ENCODE measurements around the gene MSRB3. TPM values are rescaled to one million over a fixed set of nuclear protein-coding genes. Genes with fewer than 3 reads are reported as not detected.

The MSRB3 gene
- total RNA-seq, 1 experiment from 2014 or later: 19.1 TPM

DNA sequence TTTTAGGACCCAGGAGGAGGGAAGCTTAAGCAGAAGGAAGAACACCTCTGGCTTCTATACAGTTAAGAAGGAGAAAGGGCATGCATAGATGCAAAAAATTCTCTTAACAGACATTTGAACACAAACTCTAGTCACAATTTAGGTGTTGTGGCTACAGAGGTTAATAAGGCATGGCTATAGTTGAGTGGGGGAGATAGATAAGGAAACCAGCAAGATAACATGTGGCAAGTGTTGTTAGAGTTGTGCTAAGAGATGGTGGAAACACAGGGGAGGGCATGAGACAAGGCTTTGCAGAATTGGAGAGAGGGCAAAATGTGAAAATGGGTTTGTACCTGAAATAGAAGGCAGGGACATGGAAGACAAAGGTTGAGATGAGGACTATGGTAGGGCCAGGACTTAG, 88.9 kb downstream of the MSRB3 start:
- H3K27me3 ChIP-seq: no peaks in the 10 kb centered on the region
- no peaks in the 10 kb centered on the region; the same call in 1 of the 2 replicates for H3K9me3 ChIP-seq (replicated peaks)
- H3K4me1 ChIP-seq: no peaks in the 10 kb centered on the region
- H3K4me3 ChIP-seq: no peak overlapping the region
- H3K27ac ChIP-seq: no peak overlapping the region
- DNase-seq: no peak
- no peaks in the 10 kb centered on the region for H3K36me3 ChIP-seq

DNA sequence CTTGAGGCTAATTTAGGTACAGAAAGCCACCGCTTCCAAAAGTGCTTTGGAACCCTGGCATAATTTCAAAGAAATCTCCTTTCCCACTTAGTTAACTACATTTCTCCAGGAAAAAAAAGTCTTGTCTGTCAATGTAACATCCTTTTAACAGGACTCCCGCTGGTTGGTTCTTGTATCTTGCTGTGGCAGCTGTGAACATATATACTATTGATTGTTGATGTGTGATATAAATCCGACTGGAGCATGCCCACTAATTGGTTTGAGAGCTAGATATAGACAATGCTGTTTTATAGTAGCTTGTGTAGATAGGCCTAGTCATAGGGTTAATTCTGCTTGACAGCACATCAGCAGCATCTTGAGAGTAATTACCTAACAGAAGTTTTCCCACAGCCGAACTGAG, 89.6 kb downstream of the MSRB3 start:
- Histone ChIP-seq H3K36me3 (no peaks in the 10 kb centered on the region), H3K9me3 (replicated peaks) (no peaks in the 10 kb centered on the region; the same call in 1 of the 2 replicates), H3K27ac (no peak overlapping the region), H3K4me1 (no peaks in the 10 kb centered on the region), H3K27me3 (no peaks in the 10 kb centered on the region), H3K4me3 (no peak overlapping the region)
- no peak for DNase-seq

DNA sequence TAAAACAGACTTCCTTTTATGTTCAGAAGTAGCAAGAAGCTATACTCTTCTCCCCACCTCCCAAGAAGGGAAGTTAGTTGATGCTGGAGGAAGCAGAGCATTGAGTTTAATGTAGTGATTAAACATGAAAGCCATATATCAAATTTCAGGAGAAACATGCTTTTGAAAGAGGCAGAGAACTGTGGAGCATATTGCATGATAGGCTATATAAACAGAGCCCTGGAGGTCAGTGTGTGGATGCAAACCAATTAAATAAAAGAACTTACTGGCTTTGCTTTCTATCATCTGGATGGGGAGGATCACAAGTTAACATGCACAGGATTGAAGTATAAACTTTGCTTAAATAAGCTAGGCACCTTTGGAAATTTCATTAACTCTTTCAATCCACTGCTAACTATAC, 94.1 kb downstream of the MSRB3 start:
- H3K9me3 ChIP-seq (replicated peaks): no peaks in the 10 kb centered on the region; the same call in 1 of the 2 replicates
- no peaks in the 10 kb centered on the region for H3K36me3 ChIP-seq
- H3K27ac ChIP-seq: no peak overlapping the region
- no peaks in the 10 kb centered on the region for H3K4me1 ChIP-seq
- no peak for DNase-seq
- no peaks in the 10 kb centered on the region for H3K27me3 ChIP-seq
- H3K4me3 ChIP-seq: no peak overlapping the region

DNA sequence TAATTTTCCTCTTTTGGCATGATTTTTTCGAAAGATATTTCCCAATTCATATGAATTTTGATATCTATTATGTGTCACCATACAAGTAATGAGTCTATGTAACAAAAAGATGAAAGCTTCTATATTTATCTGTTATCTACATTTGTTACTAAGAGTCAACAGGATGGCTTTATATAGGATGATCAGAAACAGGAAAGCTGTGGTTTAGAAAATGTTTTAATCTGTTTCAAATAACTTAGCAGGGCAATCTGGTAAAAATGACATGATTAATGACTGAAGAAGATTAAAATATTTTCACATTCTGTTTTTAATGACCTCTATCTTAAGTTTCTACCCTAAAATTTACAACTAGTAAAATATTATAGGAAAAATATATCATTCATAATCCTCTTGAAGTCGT, 105.8 kb downstream of the MSRB3 start:
- no peak for DNase-seq
- Histone ChIP-seq H3K27me3 (no peaks in the 10 kb centered on the region), H3K36me3 (no peaks in the 10 kb centered on the region), H3K27ac (no peak overlapping the region), H3K4me1 (no peaks in the 10 kb centered on the region), H3K4me3 (no peak overlapping the region), H3K9me3 (replicated peaks) (no peaks in the 10 kb centered on the region; the same call in 1 of the 2 replicates)

DNA sequence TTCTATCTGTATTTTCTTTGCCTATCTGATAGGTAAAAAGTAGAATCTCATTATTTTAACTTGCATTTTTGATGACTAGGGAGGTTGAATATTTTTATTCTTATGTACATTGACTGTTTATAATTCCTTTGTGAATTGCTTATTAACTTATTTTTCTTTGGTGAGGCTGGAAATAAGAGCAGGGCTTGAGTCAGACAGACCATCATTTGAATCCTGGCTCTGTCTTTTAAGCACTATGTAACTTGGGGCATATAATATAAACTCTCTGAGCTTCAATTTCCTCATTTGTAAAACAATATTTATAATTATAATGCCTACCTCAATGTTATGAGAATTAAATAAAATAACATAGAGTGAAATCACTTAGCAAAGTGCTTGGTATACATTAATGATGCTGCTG, 108.9 kb downstream of the MSRB3 start:
- no peak overlapping the region for H3K27ac ChIP-seq
- no peaks in the 10 kb centered on the region for H3K27me3 ChIP-seq
- no peaks in the 10 kb centered on the region for H3K4me1 ChIP-seq
- DNase-seq: no peak
- H3K9me3 ChIP-seq (replicated peaks): no peaks in the 10 kb centered on the region
- H3K4me3 ChIP-seq: no peak overlapping the region
- H3K36me3 ChIP-seq: no peaks in the 10 kb centered on the region

DNA sequence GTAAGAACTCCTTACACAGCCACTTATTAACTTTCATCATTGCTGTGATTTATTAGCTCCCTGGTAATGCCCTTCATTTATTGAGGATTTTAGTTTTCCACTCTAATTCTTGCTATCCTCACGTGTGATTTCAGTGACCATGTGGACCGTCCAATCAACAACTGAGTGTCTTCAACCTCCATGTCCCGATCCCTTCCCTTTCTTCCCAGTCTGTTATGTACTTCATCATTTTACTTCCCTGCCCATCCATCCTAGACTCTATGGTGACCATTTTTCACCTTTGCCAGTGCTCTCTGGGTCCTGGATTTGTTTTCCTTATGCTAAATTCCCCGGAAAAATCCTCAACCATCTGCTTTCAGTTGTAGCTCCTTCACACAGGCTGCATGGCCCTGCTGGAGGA, 111.0 kb downstream of the MSRB3 start:
- Histone ChIP-seq H3K4me3 (no peak overlapping the region), H3K4me1 (no peaks in the 10 kb centered on the region), H3K27me3 (no peaks in the 10 kb centered on the region), H3K9me3 (replicated peaks) (no peaks in the 10 kb centered on the region), H3K36me3 (no peaks in the 10 kb centered on the region), H3K27ac (no peak overlapping the region)
- DNase-seq: no peak

DNA sequence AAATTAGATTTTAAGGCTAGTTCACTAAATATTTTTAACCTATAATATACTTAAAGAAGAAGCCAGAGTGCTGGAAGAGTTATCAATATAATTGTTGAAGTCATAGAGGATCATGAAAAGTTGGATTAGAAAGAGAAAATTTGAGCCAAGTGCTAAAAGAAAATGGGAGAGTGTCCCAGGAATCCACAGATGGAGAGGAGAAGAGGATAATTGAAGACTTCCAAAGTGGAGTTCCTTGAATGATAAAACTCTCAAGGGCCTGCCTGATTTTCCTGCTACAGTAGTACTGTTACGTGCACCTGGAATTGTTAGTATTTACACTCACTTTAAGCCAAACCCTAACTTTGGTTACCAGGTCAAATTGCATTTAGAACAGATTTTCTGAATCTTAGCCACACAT, 113.2 kb downstream of the MSRB3 start:
- Histone ChIP-seq H3K4me3 (no peak overlapping the region), H3K27me3 (no peaks in the 10 kb centered on the region), H3K27ac (no peak overlapping the region), H3K4me1 (no peaks in the 10 kb centered on the region), H3K9me3 (replicated peaks) (no peaks in the 10 kb centered on the region), H3K36me3 (no peaks in the 10 kb centered on the region)
- DNase-seq: no peak

DNA sequence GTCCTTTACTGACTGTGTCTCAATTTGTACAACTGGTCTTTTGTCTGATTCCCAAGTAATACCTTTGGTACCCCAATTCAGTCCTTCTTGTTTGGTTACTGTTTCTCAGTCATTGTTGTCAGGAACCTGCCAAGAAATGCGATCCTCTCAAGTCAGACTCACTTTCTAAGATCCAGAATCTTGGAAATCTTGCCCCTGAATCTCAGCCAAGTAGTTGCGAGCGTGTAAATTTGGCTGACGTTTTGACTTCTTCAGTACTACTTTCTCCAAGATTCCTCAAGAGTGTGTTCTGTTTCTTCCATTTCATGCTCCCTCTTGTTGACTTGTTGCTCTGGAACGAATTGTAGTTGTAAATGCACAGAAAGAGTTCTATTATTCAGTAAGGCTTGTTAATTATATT, 114.0 kb downstream of the MSRB3 start:
- H3K27ac ChIP-seq: no peak overlapping the region
- no peaks in the 10 kb centered on the region for H3K36me3 ChIP-seq
- no peak overlapping the region for H3K4me3 ChIP-seq
- H3K27me3 ChIP-seq: no peaks in the 10 kb centered on the region
- H3K4me1 ChIP-seq: no peaks in the 10 kb centered on the region
- DNase-seq: no peak
- no peaks in the 10 kb centered on the region for H3K9me3 ChIP-seq (replicated peaks)

DNA sequence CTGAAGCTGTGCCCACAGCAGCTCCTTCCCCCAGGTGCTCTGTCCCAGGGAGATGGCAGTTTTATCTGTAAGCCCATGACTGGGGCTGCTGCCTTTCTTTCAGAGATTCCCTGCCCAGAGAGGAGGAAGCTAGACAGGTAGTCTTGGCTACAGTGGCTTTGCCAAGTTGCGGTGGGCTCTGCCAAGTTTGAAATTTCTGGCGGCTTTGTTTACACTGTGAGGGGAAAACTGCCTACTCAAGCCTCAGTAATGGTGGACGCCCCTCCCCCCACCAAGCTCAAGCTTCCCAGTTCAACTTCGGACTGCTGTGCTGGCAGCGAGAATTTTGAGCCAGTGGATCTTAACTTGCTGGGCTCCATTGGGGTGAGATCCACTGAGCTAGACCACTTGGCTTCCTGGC, 124.7 kb downstream of the MSRB3 start:
- H3K4me3 ChIP-seq: no peak overlapping the region
- no peak overlapping the region for H3K27ac ChIP-seq
- H3K27me3 ChIP-seq: no peaks in the 10 kb centered on the region
- no peak for DNase-seq
- 0 out of 2 replicates have a peak, but pooled peaks cover 6% of the 10 kb centered on the region for H3K9me3 ChIP-seq (replicated peaks)
- no peaks in the 10 kb centered on the region for H3K36me3 ChIP-seq
- no peaks in the 10 kb centered on the region for H3K4me1 ChIP-seq

DNA sequence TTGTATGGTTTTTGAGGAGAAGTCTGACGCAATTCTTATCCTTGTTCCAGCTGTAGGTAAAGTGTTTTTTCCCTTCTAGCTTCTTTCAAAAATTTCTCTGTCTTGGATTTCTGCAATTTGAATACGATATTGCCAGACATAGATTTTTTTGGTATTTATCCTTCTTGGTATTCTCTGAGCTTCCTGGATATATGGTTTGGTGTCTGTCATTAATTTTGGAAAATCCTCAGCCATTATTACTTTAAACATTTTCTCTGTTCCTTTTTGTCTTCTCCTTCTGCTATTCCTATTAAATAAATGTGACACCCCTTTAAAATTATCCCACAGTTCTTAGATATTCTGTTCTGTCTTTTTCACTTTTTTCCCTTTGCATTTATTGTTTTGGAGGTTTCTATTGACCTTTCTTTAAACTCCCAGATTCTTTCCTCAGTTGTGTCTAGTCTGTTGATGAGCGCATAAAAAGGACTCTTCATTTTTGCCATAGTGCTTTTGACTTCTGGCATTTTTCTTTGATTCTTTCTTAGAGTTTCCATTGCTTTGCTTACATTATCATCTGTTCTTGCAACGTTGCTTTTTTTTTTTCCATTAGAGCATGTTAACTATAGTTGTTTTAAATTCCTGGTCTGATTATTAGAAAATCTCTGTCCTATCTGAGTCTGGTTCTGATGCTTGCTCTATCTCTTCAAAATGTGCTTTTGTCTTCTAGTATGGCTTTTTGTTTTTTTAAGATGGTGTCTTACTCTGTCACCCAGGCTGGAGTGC, 129.1 kb downstream of the MSRB3 start:
- Histone ChIP-seq H3K4me1 (no peaks in the 10 kb centered on the region), H3K9me3 (replicated peaks) (no peaks in the 10 kb centered on the region; the same call in 1 of the 2 replicates), H3K36me3 (no peaks in the 10 kb centered on the region), H3K27me3 (no peaks in the 10 kb centered on the region), H3K4me3 (no peak overlapping the region), H3K27ac (no peak overlapping the region)
- no peak for DNase-seq

DNA sequence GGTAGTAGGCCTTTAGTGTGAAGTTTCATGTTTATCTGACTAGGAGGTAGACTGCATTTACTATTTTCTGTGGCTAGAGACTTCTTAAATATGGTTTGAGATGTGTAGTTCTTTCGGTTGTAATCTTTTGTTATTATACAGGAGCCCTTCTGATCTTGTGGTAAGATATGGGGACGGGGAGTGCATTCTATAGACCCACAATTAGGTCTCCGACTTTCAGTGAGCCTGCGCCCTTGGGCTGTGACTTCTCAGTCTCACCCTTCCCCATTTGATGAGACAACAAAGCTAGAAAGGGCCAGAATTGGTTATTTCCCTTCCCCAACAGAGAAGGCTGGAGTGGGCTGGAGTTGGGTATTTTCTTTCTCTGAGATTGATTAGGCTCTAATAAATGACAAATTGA, 130.0 kb downstream of the MSRB3 start:
- Histone ChIP-seq H3K4me1 (no peaks in the 10 kb centered on the region), H3K27ac (no peak overlapping the region), H3K36me3 (no peaks in the 10 kb centered on the region), H3K9me3 (replicated peaks) (no peaks in the 10 kb centered on the region; the same call in 1 of the 2 replicates), H3K4me3 (no peak overlapping the region), H3K27me3 (no peaks in the 10 kb centered on the region)
- no peak for DNase-seq

DNA sequence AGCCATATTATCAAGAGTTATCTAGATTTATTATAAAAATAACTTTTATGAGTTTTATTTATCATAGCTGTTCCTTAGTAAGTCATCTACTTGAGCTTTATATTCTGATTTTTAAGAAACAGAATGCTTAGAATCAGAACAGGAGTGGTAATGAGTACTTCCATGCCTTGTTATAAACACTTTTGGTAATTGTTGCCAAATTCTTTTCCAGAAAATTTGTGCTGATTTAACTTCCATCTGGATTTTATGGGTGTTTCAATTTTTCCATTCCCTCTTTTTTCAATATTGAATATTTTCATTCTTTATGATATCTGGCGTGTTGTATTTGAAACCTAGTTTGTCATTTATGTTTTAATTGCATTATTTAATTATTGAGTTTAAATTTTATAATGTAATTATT, 131.2 kb downstream of the MSRB3 start:
- DNase-seq: no peak
- H3K9me3 ChIP-seq (replicated peaks): no peaks in the 10 kb centered on the region; the same call in 1 of the 2 replicates

DNA sequence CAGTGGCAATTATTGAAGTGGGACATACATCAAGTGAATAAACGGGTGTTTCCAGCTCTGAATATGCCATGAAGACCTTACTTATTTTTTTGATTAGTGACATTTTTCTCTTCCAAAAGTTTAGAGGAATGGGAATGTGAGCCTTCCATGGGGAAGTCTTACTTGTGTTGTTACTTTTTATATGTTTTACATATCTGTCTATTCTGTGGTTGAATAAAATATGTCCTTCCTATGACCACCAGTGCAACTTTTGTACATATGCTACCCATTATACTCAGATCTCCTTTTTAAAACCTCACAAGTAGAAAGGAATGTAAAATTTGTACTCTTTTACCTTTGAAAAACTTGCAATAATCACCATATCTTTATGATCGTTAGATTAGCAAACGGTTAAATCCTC, 132.7 kb downstream of the MSRB3 start:
- no peaks in the 10 kb centered on the region for H3K36me3 ChIP-seq
- H3K4me3 ChIP-seq: no peak overlapping the region
- no peak overlapping the region for H3K27ac ChIP-seq
- no peaks in the 10 kb centered on the region for H3K27me3 ChIP-seq
- no peaks in the 10 kb centered on the region for H3K4me1 ChIP-seq
- DNase-seq: no peak
- no peaks in the 10 kb centered on the region; the same call in 1 of the 2 replicates for H3K9me3 ChIP-seq (replicated peaks)

More for the DNA sequence above, 131.2 kb downstream of the MSRB3 start:
- Histone ChIP-seq H3K4me3 (no peak overlapping the region), H3K27me3 (no peaks in the 10 kb centered on the region), H3K4me1 (no peaks in the 10 kb centered on the region), H3K36me3 (no peaks in the 10 kb centered on the region), H3K27ac (no peak overlapping the region)

DNA sequence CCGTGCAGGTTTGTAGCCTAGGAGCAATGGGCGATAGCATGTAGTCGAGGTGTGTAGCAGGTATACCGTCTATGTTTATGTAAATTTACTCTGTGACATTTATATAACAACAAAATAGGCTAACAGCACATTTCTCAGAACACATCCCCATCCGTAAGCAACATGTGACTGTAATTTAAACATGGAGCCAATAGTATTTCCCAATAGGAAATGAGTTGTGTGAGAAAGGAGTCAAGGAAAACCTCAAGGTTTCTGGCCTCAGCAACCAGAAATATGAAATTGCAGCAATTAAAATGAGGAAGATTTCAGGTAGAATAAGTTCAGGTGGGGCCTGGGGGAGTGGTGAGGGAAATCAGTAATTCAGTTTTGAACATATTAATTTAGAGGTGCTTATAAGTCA, 136.0 kb downstream of the MSRB3 start:
- H3K27me3 ChIP-seq: no peaks in the 10 kb centered on the region
- H3K9me3 ChIP-seq (replicated peaks): no peaks in the 10 kb centered on the region; the same call in 1 of the 2 replicates
- DNase-seq: no peak
- H3K27ac ChIP-seq: no peak overlapping the region
- H3K4me3 ChIP-seq: no peak overlapping the region
- no peaks in the 10 kb centered on the region for H3K4me1 ChIP-seq
- H3K36me3 ChIP-seq: no peaks in the 10 kb centered on the region

DNA sequence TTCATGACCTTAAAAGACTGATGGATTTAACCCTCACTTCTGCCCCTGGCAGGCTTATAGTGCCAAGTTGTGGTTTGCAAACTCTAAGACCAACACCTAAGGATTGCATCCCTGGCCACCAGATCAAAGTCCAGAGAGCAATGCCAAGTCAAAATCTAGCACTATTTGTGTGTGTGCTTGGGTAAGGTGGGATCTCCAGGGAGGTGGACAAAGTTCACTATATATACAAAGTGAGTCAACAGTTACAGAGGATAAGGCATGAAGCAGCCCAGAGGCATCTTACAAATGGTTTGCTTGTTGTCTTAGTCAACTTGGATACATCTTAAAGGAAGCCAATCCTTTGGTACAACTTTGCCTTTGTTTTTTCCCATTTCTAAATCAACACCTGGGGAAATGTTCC, 137.3 kb downstream of the MSRB3 start:
- H3K4me3 ChIP-seq: no peak overlapping the region
- peaks cover under 1% of the 10 kb centered on the region for H3K9me3 ChIP-seq (replicated peaks)
- H3K27me3 ChIP-seq: no peaks in the 10 kb centered on the region
- H3K4me1 ChIP-seq: no peaks in the 10 kb centered on the region
- H3K27ac ChIP-seq: no peak overlapping the region
- no peaks in the 10 kb centered on the region for H3K36me3 ChIP-seq
- no peak for DNase-seq

Measured in SJCRH30 (cell line).